NCI-H1930 (cell line): Measurements from ENCODE around the gene CDH15.

Experiments used
- DNase-seq, 2 experiments: peaks; one replicate each; lab custom pipeline; 2025; lab: John Stamatoyannopoulos, UW

Gene CDH15

DNA sequence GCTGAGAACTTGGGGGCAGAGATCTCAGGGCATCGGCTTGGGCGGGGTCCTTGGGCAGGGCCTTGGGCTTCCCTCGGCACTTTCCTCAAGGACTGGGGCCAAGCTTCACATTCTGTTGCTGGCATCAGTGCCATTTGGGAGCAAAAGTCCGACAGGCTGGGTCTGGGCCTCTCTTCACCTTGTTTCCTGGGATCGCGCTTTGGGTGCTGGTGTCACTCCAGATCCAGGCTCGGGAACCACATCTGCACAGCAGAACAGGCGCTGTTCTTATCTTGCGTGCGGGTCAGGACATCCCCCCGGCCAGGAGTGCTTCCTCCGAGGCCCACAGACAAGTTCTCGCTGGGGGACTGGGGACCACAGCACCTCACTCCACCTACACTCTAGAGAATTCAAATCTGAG lies 31.1 kb upstream of the CDH15 start:
- no peak for DNase-seq

DNA sequence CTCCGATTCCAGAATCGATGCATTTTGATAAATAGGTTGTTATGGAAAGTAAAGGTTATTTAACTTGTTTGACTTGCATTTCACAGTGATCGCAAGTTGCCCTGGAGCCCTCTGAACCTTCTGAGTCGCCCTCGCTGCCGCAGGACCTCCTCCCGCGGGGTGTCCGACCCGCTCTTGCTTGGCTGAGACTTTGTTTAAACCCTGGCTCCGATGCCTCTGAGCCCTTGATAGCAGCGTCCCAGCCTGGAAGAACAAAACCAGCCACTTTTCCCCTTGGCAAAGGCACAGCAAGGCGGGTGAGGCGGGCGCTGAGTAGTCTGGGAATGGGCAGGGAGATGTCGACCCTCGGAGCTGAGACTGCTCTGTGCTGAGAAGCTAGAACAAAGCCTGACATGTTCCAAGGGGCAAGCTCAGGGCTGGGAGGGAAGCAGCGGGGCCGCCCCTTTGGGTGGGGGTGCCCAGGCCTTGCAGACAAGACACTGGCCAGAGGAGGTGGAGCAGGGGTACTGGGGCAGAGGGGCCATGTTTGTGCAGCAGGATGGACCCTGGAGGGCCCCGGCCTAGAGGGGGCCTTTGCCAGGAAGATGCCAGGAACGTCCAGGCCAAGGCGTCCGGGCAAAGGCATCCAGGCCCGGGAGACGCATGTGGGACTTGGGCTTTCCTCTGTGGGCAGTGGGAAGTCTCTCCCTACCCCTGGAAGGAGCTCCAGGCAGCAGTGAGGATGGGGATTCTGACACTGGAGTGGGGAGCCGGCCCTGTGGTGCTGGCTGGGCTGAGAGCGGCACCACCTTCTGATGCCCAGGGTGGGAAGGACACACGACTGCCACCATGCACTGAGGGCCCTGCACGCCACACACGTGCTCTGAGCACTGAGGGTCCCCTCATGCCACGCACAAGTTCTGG lies 30.3 kb upstream of the CDH15 start:
- no peak for DNase-seq

DNA sequence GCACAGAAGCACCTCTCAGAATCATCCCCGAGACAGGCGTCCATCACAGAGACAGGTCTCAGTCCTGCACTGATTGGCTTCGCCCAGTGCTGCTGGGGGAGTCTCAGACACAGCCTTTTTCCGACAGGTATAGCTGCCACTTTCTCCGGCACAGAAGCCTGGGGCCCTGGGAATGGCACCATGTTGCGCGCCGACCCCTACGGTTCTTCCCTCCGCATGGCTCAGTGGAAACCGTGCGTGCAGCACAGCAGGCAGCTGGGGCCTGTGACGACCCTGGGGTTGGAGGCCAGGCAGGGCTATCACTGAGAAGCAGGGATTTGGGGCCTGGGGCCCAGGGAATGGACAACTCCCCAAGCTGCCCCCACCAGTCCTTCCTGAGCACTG lies 29.7 kb upstream of the CDH15 start:
- DNase-seq: no peak

GRCh38 chr16:89142474-89143195 lies 28.9 kb upstream of the CDH15 start:
- no peak for DNase-seq

- no peak for DNase-seq
Observed at GRCh38 chr16:89143201-89143741, 28.3 kb upstream of the CDH15 start.

DNA sequence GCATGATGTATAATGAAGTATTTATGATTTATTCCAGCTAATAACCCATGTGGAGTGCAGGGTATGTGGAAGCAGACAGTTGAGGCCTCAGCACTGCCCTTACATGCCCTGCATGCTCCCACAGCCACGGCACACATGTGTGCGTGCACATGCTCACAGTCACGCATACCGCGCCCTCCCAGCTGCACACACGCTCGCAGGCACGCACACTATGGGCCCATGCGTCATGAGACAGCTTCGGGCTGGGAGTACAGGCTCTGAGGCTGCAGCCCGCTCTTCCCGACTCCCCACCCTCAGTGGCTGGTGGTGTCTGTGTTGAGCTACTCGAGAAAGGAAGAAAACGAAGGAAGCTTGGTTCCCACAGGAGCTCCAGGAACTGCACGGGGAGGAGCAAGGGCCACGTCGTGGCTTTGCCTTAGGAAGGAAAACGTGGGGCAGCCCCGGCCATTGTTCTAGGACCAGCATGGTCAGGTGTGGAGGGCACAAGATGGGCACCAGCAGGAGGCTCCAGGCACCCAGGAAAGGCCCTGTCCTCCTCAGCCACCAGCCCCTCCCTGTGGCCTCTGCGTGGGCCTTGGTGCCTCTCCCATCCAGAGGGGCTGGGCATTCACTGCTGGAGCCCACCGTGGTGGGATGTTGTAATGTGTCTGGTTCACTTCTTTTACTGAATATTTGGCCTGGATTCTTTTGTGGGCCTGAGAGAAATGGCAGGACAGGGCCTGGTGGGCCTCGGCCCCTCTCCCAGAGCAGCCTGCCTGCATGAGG lies 27.5 kb upstream of the CDH15 start:
- no peak for DNase-seq

GRCh38 chr16:89144681-89145080 lies 26.9 kb upstream of the CDH15 start:
- no peak for DNase-seq

GRCh38 chr16:89145406-89146161 lies 26.0 kb upstream of the CDH15 start:
- DNase-seq: no peak

- DNase-seq: no peak
Observed at GRCh38 chr16:89146211-89147005, 25.1 kb upstream of the CDH15 start.

- DNase-seq: no peak
Observed at GRCh38 chr16:89147085-89147817, 24.3 kb upstream of the CDH15 start.

DNA sequence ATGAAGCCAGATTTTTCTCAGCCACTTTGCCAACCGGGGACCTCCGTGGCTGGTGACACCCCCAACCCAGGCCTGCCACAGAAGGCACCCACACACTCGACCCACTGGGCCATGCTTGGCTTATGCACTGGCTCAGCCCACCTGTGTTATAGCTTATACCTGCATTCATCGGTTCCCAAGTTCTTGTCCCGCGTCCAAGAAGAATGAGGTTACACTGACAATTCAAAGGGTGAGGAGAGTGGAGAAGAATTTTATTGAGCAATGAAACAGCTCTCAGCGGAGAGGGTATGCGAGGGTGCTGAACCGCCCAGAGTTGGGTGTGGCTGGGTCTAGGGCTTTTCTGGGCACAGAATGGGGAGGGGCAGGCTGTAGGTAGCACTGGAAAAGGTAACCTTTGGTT lies 22.2 kb upstream of the CDH15 start:
- DNase-seq: no peak

DNA sequence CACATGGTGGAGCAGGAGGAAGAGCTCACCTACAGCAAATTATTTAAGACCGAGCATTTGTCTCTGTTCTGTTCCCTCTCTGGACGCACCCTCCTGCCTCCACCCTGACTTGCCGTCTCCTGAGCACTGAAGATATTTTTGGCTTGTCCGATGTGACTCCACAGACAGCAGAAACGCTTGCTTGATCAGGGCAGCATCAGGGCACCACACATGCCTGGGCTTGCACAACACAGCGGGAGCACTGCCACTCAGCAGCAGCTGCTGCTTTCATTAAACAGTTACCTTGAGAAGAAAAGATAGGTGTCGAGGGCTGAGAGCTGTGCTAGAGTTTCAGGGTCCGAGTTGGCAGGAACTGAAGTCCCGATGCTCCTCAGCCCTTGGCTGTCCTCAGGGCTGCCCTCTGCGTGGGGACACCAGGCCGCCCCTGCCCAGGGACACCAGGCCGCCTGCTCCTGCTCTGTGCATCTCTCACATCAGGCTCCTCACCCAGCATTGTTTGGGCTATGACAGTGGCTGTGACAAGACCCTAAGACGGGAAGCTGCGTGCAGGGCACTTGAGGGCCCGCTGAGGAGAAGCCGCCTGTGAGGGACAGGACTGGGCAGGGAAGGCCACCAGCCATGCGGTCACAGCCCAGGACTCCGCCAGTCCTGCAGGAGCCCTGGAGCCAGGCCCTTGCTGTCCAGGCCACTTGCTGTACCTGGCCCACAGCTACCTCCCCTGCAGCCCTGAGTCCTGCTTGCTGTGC lies 21.3 kb upstream of the CDH15 start:
- no peak for DNase-seq

GRCh38 chr16:89150981-89151380 lies 20.6 kb upstream of the CDH15 start:
- DNase-seq: no peak

DNA sequence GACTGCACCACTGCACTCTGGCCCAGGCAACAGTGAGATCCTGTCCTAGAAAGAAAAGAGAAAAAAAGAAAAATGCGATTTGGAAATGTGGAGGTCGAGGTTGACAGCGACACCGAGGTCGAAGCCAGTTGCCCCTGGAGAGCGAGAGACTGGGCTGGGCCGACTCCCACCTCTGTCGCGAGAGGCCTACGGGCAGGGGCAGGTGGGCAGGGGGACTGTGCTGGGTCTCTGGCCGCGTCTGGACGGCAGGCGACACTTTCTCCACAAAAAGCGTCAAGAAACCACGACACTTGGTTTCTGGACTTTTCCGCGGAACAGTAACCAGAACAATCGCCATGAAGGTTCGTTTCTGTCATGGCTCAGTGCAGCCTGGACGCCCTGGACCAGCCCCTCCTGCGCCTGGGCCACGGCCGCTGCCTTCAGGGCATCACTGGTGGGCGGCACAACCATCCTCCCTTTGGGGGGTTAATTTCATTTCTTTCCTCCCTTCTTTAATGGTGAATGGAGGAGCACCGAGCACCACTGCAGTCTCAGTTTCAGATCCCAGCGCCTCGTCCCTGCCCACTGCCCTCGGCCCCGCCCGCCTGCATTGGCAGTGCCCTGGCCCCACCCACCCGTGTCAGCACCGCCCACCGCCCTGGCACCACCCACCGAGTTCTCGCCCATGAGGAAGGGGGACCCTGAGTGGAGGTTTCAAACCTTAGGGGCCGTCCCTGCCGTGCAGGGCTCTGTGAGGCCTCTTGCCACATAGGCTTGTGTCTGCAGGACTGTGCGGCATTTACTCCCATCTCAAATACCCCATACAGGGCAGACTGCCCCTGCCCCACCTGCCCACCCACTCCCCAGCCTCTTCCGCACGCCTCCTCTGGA lies 18.5 kb upstream of the CDH15 start:
- no peak for DNase-seq

- DNase-seq: no peak
Observed at GRCh38 chr16:89153848-89154271, 17.7 kb upstream of the CDH15 start.

- no peak for DNase-seq
Observed at GRCh38 chr16:89154390-89155183, 17.0 kb upstream of the CDH15 start.

GRCh38 chr16:89155184-89155679 lies 16.3 kb upstream of the CDH15 start:
- DNase-seq: no peak
